Stimulated activated CD8-positive, alpha-beta memory T cell treated with anti-CD3 and anti-CD28 coated beads, Interleukin-12 subunit alpha, Interleukin-12 subunit beta, amount 100 ng/mL, for 4 hours (primary cell): ENCODE data around the gene NPEPL1.
"Not testable (repeated sequence)": the region's sequence is repeated elsewhere in the genome, so short reads cannot be mapped to it uniquely, and the experiment has no call there.

Experiments used
- DNase-seq: peaks from one replicate; pipeline ENCODE4 v3.0.0-alpha.2; 2020; ENCODE audit warnings: low read depth

The NPEPL1 gene, protein sequence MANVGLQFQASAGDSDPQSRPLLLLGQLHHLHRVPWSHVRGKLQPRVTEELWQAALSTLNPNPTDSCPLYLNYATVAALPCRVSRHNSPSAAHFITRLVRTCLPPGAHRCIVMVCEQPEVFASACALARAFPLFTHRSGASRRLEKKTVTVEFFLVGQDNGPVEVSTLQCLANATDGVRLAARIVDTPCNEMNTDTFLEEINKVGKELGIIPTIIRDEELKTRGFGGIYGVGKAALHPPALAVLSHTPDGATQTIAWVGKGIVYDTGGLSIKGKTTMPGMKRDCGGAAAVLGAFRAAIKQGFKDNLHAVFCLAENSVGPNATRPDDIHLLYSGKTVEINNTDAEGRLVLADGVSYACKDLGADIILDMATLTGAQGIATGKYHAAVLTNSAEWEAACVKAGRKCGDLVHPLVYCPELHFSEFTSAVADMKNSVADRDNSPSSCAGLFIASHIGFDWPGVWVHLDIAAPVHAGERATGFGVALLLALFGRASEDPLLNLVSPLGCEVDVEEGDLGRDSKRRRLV

DNA sequence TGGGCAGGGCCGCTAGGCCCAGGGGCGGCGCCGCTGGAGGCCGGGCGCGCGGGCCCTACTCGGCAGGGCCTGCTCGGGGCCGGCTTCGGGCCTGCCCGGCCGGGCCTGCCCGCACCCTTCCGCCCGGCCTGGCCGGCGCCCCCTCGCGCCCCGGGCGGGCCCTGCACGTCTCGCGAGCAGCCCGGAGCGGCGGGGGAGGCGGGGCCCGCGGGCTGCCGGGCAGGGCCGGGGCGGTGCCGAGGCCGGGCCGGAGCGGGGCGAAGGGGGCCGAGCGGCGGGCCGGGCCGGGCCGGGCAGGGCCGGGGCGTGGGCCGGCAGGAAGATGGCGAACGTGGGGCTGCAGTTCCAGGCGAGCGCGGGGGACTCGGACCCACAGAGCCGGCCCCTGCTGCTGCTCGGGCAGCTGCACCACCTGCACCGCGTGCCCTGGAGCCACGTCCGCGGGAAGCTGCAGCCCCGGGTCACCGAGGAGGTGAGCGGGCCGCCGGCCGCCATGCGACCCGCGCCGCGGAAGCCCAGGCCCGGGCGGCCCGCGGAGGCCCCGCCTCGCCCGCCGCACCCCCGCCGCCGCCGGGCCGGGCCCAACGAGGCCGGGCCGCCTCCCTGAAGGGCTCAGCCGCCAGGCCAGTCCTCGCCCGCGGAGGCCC is at the start of gene NPEPL1:
Gene NPEPL1, plus strand, starts transcription at position 222 of the 647 bp plus-strand sequence. Its CDS starts 101 bp downstream, at position 323.
- peak; percentile 53 for DNase-seq

DNA sequence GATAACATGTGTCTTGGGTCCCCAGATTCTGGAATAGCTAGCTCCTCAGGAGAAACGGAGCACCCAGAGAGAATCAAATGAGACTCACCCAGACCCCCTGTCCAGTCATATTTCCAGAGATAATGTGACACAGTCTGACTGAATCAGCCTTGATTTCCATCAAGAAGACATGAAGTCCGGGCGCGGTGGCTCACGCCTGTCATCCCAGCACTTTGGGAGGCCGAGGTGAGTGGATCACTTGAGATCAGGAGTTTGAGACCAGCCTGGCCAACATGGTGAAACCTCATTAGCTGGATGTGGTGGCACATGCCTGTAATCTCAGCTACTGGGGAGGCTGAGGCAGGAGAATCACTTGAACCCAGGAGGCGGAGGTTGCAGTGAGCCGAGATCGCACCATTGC is 49.7 kb upstream of the NPEPL1 start:
- DNase-seq = not testable (repeated sequence)

- DNase-seq = no peak
Measured at GRCh38 chr20:58645412-58645968, 47.1 kb upstream of the NPEPL1 start.

GRCh38 chr20:58646257-58646656 is 46.3 kb upstream of the NPEPL1 start:
- DNase-seq = no peak

- no peak for DNase-seq
Measured at GRCh38 chr20:58646703-58647102, 45.9 kb upstream of the NPEPL1 start.

DNA sequence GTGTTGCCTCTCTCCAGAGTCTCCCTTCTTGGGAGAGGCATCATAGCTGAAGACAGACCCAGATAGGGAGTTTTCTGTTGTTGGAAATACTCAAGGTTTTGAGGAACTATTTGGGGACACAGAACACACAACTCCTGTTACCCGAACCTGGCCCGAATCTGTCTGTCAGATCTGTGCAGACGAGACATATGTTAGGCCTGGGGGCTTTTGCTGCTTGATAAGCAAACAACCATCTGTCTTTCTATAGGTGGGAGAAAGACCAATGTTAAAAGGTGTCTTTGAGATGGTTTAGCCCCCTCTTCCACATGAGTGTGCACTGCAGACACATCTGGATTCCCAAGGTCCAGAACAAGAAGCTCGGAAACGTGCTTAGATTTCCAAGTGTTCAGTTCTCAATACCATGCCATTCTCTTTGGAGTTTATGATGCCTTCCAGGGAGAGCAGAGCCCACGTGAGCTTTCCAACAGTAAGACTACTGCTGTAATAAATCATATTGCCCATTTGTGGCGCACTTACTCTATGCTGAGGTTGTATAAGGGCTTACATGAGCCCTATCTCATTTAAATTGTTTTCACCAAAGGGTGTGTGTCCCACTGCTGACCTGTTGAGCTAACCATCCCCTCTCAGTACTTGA is 45.3 kb upstream of the NPEPL1 start:
- no peak for DNase-seq

DNA sequence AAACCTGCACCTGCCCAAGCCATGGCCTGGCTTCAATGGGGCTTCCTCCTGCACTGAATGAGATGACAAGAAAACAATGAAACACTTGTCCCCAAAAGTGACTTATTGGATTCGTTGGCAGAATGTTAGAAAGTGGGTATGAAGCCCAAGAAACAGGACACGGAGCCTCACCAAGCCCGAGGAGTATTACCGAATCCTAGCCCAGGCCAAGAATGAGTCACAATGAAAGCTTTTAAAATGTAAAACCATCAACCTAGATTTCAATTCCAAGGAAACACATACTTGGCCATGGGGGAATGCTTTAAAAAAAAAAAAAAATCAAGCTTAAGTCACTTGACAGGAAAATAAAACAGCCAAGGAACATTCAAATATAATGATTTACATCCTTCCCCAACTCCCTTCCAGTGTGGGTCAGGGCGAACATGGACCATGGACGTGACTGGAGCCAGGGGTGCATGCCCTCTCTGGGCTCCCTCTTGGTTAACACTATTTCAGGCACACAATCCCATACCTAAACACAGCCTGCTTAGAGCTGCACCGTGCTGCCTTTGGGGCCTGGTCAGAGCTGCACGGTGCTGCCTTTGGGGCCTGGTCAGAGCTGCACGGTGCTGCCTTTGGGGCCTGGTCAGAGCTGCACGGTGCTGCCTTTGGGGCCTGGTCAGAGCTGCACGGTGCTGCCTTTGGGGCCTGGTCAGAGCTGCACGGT is 44.7 kb upstream of the NPEPL1 start:
- DNase-seq = no peak

DNA sequence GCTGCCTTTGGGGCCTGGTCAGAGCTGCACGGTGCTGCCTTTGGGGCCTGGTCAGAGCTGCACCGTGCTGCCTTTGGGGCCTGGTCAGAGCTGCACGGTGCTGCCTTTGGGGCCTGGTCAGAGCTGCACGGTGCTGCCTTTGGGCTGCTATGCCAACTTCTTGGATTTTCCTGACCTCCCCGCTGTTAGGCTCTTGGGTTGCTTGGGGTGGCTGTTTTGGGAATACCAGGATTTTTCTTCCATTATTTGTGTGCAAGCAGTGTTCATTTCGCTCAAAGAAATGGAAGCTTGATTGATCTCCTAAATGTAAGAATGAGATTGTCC is 44.1 kb upstream of the NPEPL1 start:
- DNase-seq = not testable (repeated sequence)

GRCh38 chr20:58649288-58650180 is 43.1 kb upstream of the NPEPL1 start:
- DNase-seq = no peak

GRCh38 chr20:58650181-58650775 is 42.3 kb upstream of the NPEPL1 start:
- DNase-seq = peak; percentile 30

DNA sequence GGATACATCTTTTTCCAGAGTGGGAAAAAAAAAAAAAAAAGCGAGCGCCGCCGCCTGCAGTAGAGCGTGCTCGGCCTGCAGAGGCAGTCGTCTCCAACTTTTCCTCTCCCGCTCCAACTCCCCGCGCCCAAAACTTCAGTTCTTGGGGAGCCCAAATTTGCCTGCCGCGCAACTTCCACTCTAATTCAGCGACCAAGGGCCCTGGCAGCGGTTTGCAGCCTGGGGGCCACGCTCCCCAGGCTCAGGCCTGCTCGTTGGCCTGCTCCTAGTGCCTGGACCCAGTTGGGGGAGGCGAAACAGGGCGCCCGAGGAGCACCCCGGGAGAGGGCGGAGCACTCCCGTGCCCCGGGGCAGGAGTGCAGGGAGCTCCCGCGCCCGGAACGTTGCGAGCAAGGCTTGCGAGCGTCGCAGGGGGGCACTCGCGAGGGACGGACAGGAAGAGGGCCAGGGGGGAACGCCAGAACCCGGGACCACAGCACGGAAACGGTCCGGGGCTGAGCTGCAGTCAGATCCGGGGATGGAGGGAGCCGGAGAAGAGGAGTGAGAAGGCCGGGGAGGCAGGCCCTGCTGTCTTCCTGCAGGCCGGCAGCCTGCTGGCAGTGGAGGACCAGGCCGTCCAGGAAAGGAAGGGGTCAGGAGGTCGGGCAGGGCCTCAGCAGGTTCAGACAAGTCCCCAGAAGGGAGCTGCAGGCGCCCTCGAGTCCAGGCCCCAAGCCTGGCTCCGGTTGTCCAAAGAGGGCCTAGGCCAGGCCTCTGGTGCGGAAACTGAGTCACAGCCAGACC is 41.6 kb upstream of the NPEPL1 start, which contains the start of gene STX16:
Gene STX16, plus strand, starts transcription at position 508 of the 783 bp plus-strand sequence. CDS start 724 bp downstream, outside the sequence.
- DNase-seq = peak; percentile 80

GRCh38 chr20:58651559-58651945 is 41.0 kb upstream of the NPEPL1 start:
- DNase-seq = no peak

DNA sequence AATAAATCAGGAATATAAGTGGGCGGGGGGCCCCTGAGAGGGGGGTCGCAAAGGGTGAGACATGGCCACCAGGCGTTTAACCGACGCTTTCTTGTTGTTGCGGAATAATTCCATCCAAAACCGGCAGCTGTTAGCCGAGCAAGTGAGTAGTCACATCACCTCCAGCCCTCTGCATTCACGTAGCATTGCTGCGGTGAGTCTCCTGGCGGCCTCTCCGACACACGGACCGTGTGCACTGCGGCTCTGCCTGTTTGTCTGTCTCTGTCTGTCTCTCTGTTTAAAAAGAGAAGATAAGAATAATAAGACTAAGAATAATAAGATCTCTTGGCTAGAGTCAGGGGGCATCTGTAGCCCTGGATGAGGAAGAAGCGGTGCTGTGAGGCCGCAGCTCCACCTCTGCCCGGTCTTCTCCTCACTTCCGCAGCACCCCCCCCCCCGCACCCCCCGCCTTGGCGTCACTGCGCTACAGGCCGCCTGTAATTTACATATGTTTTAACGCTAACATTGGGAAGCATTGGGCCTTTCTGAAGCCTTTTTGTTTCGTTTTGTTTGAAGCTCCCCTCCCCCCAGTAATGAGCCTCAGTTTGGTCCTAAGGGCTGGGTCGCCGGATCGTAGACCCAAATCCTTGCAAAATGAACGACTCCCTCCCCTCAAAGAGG is 40.5 kb upstream of the NPEPL1 start:
- DNase-seq = peak; percentile 47

GRCh38 chr20:58652606-58653294 is 39.9 kb upstream of the NPEPL1 start:
- no peak for DNase-seq

DNA sequence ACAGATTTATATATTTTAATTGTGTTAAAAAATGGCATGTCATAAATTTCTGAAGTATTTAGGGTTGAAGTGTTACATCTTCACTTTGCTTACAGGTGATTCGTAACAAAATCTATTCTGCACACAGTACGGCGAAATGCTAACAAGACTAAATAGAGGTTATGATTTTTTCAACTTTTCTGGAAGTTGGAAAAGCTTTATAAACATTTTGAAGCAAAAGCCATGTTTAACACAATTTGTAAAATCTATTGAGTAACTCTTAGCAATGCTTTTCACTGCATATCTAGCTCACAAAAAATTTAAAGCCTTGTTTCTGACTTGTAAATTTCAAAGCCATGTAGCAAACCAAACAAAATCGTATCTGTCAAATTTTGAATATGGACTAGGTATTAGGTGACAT is 38.3 kb upstream of the NPEPL1 start:
- DNase-seq = no peak

DNA sequence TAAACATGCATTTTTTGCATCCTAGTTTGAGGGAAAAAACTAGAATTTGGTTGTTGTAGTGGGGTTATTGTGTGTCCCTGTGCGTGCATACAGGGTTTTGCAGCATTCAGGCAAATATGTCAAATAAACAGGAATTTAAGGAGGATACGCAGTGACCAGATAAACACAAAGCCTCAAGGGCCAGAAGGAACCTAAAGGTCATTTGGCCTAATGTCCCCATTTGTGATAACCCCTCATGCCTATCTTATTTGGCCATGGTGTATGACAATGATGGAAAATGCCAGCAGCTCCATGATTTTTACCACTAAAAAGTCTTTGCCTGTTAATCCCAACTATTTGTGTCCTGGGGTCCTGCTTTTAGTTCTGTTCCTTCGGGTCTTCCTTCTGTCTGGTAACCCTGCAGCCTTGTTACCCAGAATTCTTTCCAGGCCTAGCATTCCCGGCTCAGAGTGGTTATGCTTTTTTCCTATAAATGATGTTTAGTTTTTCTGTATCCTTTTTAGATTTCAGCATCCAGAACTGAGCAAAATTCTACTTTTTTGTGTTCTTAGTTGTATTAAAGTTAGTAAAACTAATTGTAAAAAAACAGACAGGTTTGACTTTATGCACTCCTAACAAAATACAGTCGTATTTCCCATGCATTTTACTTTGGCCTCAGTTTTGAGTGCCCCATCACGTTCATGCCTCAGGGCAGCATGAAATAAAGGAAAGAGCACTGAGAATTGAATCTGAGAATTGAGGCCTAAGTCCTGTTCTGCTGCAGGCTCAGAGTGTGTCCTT is 37.1 kb upstream of the NPEPL1 start:
- no peak for DNase-seq

- DNase-seq = no peak
Measured at GRCh38 chr20:58656831-58657230, 35.8 kb upstream of the NPEPL1 start.

GRCh38 chr20:58657262-58657661 is 35.3 kb upstream of the NPEPL1 start:
- no peak for DNase-seq
